ENCODE data around the gene E2F4. TPM values are rescaled to one million over a fixed set of nuclear protein-coding genes. Genes with fewer than 3 reads are reported as not detected.

The E2F4 gene, protein sequence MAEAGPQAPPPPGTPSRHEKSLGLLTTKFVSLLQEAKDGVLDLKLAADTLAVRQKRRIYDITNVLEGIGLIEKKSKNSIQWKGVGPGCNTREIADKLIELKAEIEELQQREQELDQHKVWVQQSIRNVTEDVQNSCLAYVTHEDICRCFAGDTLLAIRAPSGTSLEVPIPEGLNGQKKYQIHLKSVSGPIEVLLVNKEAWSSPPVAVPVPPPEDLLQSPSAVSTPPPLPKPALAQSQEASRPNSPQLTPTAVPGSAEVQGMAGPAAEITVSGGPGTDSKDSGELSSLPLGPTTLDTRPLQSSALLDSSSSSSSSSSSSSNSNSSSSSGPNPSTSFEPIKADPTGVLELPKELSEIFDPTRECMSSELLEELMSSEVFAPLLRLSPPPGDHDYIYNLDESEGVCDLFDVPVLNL
- 27.5 and 31.9 TPM in 2 replicates for total RNA-seq (ENCODE audit: low replicate concordance)

GRCh38 chr16:67191995-67192681, at the start of gene E2F4:
Gene E2F4 (plus strand): TSS chr16:67192155. CDS start chr16:67192228, 73 bp downstream.

GRCh38 chr16:67150833-67151396, 41.0 kb upstream of the E2F4 start, which contains the start of gene B3GNT9:
Gene B3GNT9 (minus strand): TSS chr16:67150998. CDS start chr16:67150485, 513 bp downstream.

DNA sequence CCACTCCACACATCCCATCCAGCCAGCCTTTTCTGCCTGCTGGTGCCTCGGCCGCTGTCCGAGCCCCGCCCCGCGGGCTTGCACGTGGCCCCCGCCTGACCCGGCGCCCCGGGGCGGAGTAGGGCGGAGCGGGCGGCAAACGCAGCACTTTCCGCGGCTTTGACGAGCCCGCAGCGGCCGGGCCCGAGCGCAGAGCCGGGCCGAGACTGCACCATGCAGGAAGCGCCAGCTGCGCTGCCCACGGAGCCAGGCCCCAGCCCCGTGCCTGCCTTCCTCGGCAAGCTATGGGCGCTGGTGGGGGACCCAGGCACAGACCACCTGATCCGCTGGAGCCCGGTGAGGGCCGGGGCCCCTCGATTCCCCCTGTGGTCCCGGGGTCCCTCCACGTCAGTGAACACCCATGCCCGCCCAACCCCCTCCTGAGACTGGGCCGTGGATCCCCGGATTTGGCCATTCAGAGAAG, 27.3 kb upstream of the E2F4 start, which contains the start of gene HSF4:
TSS of gene HSF4 (plus strand) at position 147 of the 463 bp plus-strand sequence. CDS start at position 214, 67 bp downstream.

GRCh38 chr16:67170168-67170948, 21.6 kb upstream of the E2F4 start, which contains the start of gene NOL3:
Gene NOL3 (plus strand): TSS chr16:67170538.

GRCh38 chr16:67183627-67184452, 8.1 kb upstream of the E2F4 start, which contains the start of gene MATCAP1:
Gene MATCAP1 (minus strand): TSS chr16:67183963. CDS start chr16:67180610, 3,353 bp downstream.

DNA sequence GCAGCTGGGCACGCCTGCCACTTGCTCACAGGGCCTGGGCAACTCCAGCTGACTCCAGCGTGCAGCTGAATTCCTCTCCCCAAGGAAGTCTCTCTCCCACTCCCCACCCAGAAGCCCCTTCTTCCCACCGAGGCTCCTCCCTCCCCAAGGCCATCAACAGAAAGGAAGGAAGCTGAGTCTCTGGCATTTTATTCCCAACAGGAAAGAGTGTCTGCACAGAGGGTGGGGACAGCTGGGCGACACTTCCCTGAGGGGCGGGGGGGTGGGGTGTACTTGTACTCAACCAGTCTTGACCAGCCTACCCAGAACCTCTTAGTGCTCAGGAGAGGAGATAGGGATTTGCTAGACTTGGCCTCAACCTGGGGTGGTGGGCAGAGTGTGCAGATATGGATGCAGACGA, 1.9 kb upstream of the E2F4 start, which contains the start of gene EXOC3L1:
TSS of gene EXOC3L1 (minus strand) at position 96 of the 400 bp plus-strand sequence. CDS start 460 bp downstream, outside the sequence.

DNA sequence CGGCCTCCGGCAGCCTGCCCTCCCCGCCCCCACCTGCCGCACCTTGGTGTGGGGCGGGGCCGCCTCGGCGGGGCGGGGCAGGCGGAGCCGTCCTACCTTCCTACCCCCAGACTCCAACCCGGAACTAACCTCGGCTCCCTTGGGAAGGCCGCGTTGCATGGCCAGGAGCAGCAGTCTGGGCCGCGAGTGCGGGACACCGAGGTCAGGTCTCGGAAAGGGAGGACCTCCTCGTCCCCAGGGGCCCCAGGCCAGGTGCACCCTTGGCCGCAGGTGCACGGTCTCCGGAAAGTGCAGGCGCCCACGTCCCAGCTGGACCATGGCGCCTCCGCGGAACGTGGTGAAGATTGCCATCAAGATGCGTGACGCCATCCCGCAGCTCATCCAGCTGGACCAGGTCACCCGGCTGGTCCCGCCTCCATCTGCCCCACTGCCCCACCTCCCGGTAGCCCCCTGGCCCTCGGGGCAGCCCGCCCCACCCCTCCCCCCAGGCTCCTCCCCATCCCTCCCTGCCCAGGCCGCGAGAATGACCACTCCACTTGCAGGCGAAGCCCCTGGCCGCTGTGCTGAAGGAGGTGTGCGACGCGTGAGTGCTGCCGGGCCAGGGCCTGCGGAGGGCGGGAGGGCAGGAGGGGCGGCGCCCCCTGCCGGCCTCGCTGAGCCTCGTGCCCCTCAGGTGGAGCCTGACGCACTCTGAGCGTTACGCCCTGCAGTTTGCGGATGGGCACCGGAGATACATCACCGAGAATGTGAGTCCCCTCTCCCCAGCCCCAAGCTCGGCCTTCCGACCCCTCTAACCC, 7.3 kb downstream of the E2F4 start, which contains the start of gene ELMO3:
TSS of gene ELMO3 (plus strand) at position 121 of the 797 bp plus-strand sequence. CDS start at position 317, 196 bp downstream.

GRCh38 chr16:67226804-67227566, 35.0 kb downstream of the E2F4 start, which contains the start of gene TMEM208:
Gene TMEM208 (plus strand): TSS chr16:67227130. CDS start chr16:67227219, 89 bp downstream.

GRCh38 chr16:67247192-67248072, 55.5 kb downstream of the E2F4 start, which contains the start of gene FHOD1:
Gene FHOD1 (minus strand): TSS chr16:67247481. CDS start chr16:67247410, 71 bp downstream.

Other genes starting within 250 kb of the E2F4 start
- gene CES3, start 230.9 kb upstream of the E2F4 start, total RNA-seq (ENCODE audit: low replicate concordance) = under 0.01 and 0.38 TPM in 2 replicates
- gene CES4A, start 203.6 kb upstream of the E2F4 start, total RNA-seq (ENCODE audit: low replicate concordance) = 0.90 and 3.3 TPM in 2 replicates
- gene CBFB, start 163.0 kb upstream of the E2F4 start, total RNA-seq (ENCODE audit: low replicate concordance) = 92.9 and 108 TPM in 2 replicates
- gene PHAF1, start 82.2 kb upstream of the E2F4 start, total RNA-seq (ENCODE audit: low replicate concordance) = 9.6 and 12.0 TPM in 2 replicates
- 26.5 and 26.8 TPM in 2 replicates for gene B3GNT9, start 41.2 kb upstream of the E2F4 start, total RNA-seq (ENCODE audit: low replicate concordance)
- gene TRADD, start 32.2 kb upstream of the E2F4 start, total RNA-seq (ENCODE audit: low replicate concordance) = 19.4 TPM in 2 replicates
- 7.2 and 8.4 TPM in 2 replicates for gene FBXL8, start 32.2 kb upstream of the E2F4 start, total RNA-seq (ENCODE audit: low replicate concordance)
- 2.9 and 31.7 TPM in 2 replicates for gene HSF4, start 27.4 kb upstream of the E2F4 start, total RNA-seq (ENCODE audit: low replicate concordance)
- 18.0 and 38.0 TPM in 2 replicates for gene NOL3, start 21.6 kb upstream of the E2F4 start, total RNA-seq (ENCODE audit: low replicate concordance)
- gene MATCAP1, start 8.2 kb upstream of the E2F4 start, total RNA-seq (ENCODE audit: low replicate concordance) = 12.7 and 20.0 TPM in 2 replicates
- gene EXOC3L1, start 2.0 kb upstream of the E2F4 start, total RNA-seq (ENCODE audit: low replicate concordance) = 0.47 TPM in 1 of 2 replicates, not detected in the other
- gene ELMO3, start 7.0 kb downstream of the E2F4 start, total RNA-seq (ENCODE audit: low replicate concordance) = 0.12 and 0.45 TPM in 2 replicates
- gene TMEM208, start 35.0 kb downstream of the E2F4 start, total RNA-seq (ENCODE audit: low replicate concordance) = 34.5 and 36.6 TPM in 2 replicates
- gene FHOD1, start 55.3 kb downstream of the E2F4 start, total RNA-seq (ENCODE audit: low replicate concordance) = 7.4 and 11.6 TPM in 2 replicates
- gene SLC9A5, start 56.8 kb downstream of the E2F4 start, total RNA-seq (ENCODE audit: low replicate concordance) = 0.23 and 1.5 TPM in 2 replicates
- gene PLEKHG4, start 87.4 kb downstream of the E2F4 start, total RNA-seq (ENCODE audit: low replicate concordance) = 2.0 and 11.7 TPM in 2 replicates
- not detected in 2 replicates for gene KCTD19, start 134.6 kb downstream of the E2F4 start, total RNA-seq (ENCODE audit: low replicate concordance)
- gene LRRC36, start 134.7 kb downstream of the E2F4 start, total RNA-seq (ENCODE audit: low replicate concordance) = not detected in 2 replicates
- gene TPPP3, start 201.3 kb downstream of the E2F4 start, total RNA-seq (ENCODE audit: low replicate concordance) = 1.5 and 2.3 TPM in 2 replicates
- 2.8 and 4.3 TPM in 2 replicates for gene ZDHHC1, start 224.3 kb downstream of the E2F4 start, total RNA-seq (ENCODE audit: low replicate concordance)
- gene HSD11B2, start 239.0 kb downstream of the E2F4 start, total RNA-seq (ENCODE audit: low replicate concordance) = not detected in 2 replicates